Liver (tissue), 9 donors: ENCODE results near the gene BMAL1. TPM values are rescaled to one million over a fixed set of nuclear protein-coding genes. Genes with fewer than 3 reads are reported as not detected.

ENCODE experiments used
- DNase-seq: peaks from one replicate; pipeline ENCODE4 v3.0.0-alpha.2; 2017; ENCODE audit warnings: low spot score
- H3K27ac ChIP-seq, 2 donors: one replicate each; pipeline ENCODE4 v1.7.0; 2013; ENCODE audit warnings: inconsistent platforms in 2 of 2, low read length in 2 of 2, control low read depth in 1 of 2, low read depth in 1 of 2, mild to moderate bottlenecking in 1 of 2
- H3K27me3 ChIP-seq, 4 donors: one replicate each; pipeline versions ENCODE4 v1.6.1 to v1.7.0; 2013; ENCODE audit warnings: low read length in 3 of 4, inconsistent platforms in 1 of 4, mild to moderate bottlenecking in 1 of 4, moderate library complexity in 1 of 4; ENCODE audit not compliant: control insufficient read depth in 4 of 4, insufficient read depth in 4 of 4
- H3K36me3 ChIP-seq, 4 donors: one replicate each; pipeline versions ENCODE4 v1.6.1 to v1.7.0; 2013; ENCODE audit warnings: low read length in 3 of 4, mild to moderate bottlenecking in 3 of 4, low read depth in 1 of 4, moderate library complexity in 1 of 4; ENCODE audit not compliant: control insufficient read depth in 4 of 4, insufficient read depth in 3 of 4
- H3K4me1 ChIP-seq, 4 donors: one replicate each; pipeline versions ENCODE4 v1.6.1 to v1.7.0; 2013; ENCODE audit warnings: low read length in 3 of 4, mild to moderate bottlenecking in 3 of 4, moderate library complexity in 1 of 4; ENCODE audit not compliant: control insufficient read depth in 4 of 4, insufficient read depth in 4 of 4
- H3K4me3 ChIP-seq, 3 donors: one replicate each; pipeline versions ENCODE4 v1.6.1 to v1.7.0; 2013; ENCODE audit warnings: low read length in 3 of 3, control low read depth in 1 of 3, low read depth in 1 of 3, mild to moderate bottlenecking in 1 of 3
- H3K9ac ChIP-seq, 2 donors: one replicate each; pipeline ENCODE4 v1.7.0; 2013; ENCODE audit warnings: low read length in 2 of 2, mild to moderate bottlenecking in 2 of 2, moderate library complexity in 2 of 2, control low read depth in 1 of 2, low read depth in 1 of 2
- H3K9me3 ChIP-seq, 4 donors: one replicate each; pipeline versions ENCODE4 v1.6.1 to v1.7.0; 2013; ENCODE audit warnings: low read length in 3 of 4; ENCODE audit not compliant: control insufficient read depth in 4 of 4
- EGR1 ChIP-seq, 2 donors: IDR thresholded peaks; 2 replicates each; pipeline ENCODE4 v1.6.1; 2016 to 2018; ENCODE audit warnings: antibody characterized with exemption in 2 of 2, low read depth in 2 of 2
- FOXA1 ChIP-seq: IDR thresholded peaks from 2 replicates; pipeline ENCODE4 v1.6.1; 2016; ENCODE audit warnings: antibody characterized with exemption
- FOXA2 ChIP-seq: IDR thresholded peaks from 2 replicates; pipeline ENCODE4 v1.6.1; 2016; ENCODE audit warnings: antibody characterized with exemption
- GABPA ChIP-seq, 2 donors: IDR thresholded peaks in 1 of 2; conservative IDR thresholded peaks in 1 of 2; 2 replicates each; pipeline ENCODE4 v1.6.1; 2016; ENCODE audit warnings: antibody characterized with exemption in 2 of 2, mild to moderate bottlenecking in 1 of 2, moderate library complexity in 1 of 2
- HNF4A ChIP-seq, 2 donors: conservative IDR thresholded peaks; 2 replicates each; pipeline ENCODE4 v1.6.1; 2016; ENCODE audit warnings: antibody characterized with exemption in 2 of 2, mild to moderate bottlenecking in 2 of 2
- HNF4G ChIP-seq: IDR thresholded peaks from 2 replicates; pipeline ENCODE4 v1.6.1; 2016; ENCODE audit warnings: antibody characterized with exemption
- JUND ChIP-seq, 2 donors: IDR thresholded peaks; 2 replicates each; pipeline ENCODE4 v1.6.1; 2016; ENCODE audit warnings: antibody characterized with exemption in 2 of 2
- MAX ChIP-seq: IDR thresholded peaks from 2 replicates; pipeline ENCODE4 v1.6.1; 2016; ENCODE audit warnings: antibody characterized with exemption
- NR2F2 ChIP-seq: IDR thresholded peaks from 2 replicates; pipeline ENCODE4 v1.6.1; 2016; ENCODE audit warnings: antibody characterized with exemption
- RAD21 ChIP-seq, 2 donors: IDR thresholded peaks; 2 replicates each; pipeline ENCODE4 v1.6.1; 2016; ENCODE audit warnings: antibody characterized with exemption in 2 of 2, mild to moderate bottlenecking in 2 of 2
- RXRA ChIP-seq, 2 donors: IDR thresholded peaks; 2 replicates each; pipeline ENCODE4 v1.6.1; 2017 to 2018; ENCODE audit warnings: antibody characterized with exemption in 2 of 2, mild to moderate bottlenecking in 1 of 2
- SP1 ChIP-seq: IDR thresholded peaks from 2 replicates; pipeline ENCODE4 v1.6.1; 2018; ENCODE audit warnings: antibody characterized with exemption, mild to moderate bottlenecking
- TAF1 ChIP-seq: conservative IDR thresholded peaks from 2 replicates; pipeline ENCODE4 v1.6.1; 2016; ENCODE audit warnings: antibody characterized with exemption, mild to moderate bottlenecking
- YY1 ChIP-seq: IDR thresholded peaks from 2 replicates; pipeline ENCODE4 v1.6.1; 2016; ENCODE audit warnings: antibody characterized with exemption, mild to moderate bottlenecking
- ZBTB33 ChIP-seq: IDR thresholded peaks from 2 replicates; pipeline ENCODE4 v1.6.1; 2016; ENCODE audit warnings: antibody characterized with exemption
- WGBS: extraction: QIAGEN DNeasy Blood & Tissue Kit; methylation state at CpG from one replicate; pipeline ENCODE4 v1.1.7; 2013; 5-methylcytosine and 5-hydroxymethylcytosine counted together
- polyA plus RNA-seq, 2 donors: library from polyadenylated mRNA; stranded (reverse) in 1 of 2; unstranded in 1 of 2; fragments of 200-250 nt in 1 of 2; fragments of >200 nt in 1 of 2; fragmentation: Nextera tagmentation in 1 of 2; extraction: Ambion mirVana in 1 of 2; gene quantifications; one replicate each; pipeline versions ENCODE4 v1.2.1 to v1.2.3, GENCODE V29; 2013 to 2015
- total RNA-seq, 2 donors: library from RNA; depleted of rRNA; stranded (reverse); fragments of >200 nt; gene quantifications; one replicate each; pipeline ENCODE4 v1.2.3, GENCODE V29; 2014
- TF ChIP-seq, protein P1 (sequence below): IDR thresholded peaks from 2 replicates; pipeline ENCODE4 v1.6.1; 2016; ENCODE audit warnings: antibody characterized with exemption
- TF ChIP-seq, protein P2 (sequence below): IDR thresholded peaks from 2 replicates; pipeline ENCODE4 v1.6.1; 2016; ENCODE audit warnings: antibody characterized with exemption, mild to moderate bottlenecking
- donor health status: healthy.
- donor health status: healthy.
- donor health status: healthy.
- donor health status: healthy.
- donor health status: healthy.

Gene BMAL1
- total and polyA plus RNA-seq, 4 donors: 4.7 to 39.0 (median 15.0) TPM

GRCh38 chr11:13324141-13324540 is 46.6 kb downstream of the BMAL1 start:
- Histone ChIP-seq H3K27me3 (no peaks in the 10 kb centered on the region), H3K9me3 (no peaks in the 10 kb centered on the region), H3K36me3 (peaks cover 0 to 4% (median 0%) of the 10 kb centered on the region in 4 donors), H3K27ac (no peak overlapping the region), H3K4me1 (peaks cover 1 to 15% (median 12%) of the 10 kb centered on the region in 4 donors), H3K4me3 (no peak overlapping the region), H3K9ac (no peak overlapping the region)
- 96% methylated on average over 8 of the region's 8 CpGs for WGBS
- TF ChIP-seq HNF4G (no peak), GABPA (IDR thresholded peaks at IDR 0.05 in 1 of 2, conservative IDR thresholded peaks at IDR 0.05 in 1 of 2) (no peak)
- DNase-seq: no peak

DNA sequence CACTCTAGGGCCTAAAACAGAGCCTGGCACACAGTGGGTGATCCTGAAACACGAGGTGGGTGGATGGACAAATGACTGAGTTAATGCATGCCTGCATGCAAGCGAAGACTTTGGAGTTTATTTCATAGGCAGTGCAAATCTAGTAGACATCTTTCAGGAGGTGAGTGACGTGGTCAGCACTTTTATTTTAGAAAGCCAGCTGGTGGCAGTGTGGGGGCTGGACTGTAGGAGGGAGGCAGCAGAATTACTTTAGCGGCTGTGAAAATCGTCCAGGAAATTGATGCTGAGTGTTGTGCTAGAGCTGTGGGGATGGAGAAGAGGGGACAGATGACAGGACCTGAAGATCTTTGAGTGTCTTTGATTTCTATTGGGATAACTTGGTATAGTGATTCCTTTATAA is 47.1 kb downstream of the BMAL1 start:
- 81% methylated on average over 5 of the region's 5 CpGs for WGBS
- Histone ChIP-seq H3K4me1 (peaks cover 2 to 16% (median 9%) of the 10 kb centered on the region in 4 donors), H3K27me3 (no peaks in the 10 kb centered on the region), H3K9ac (no peak overlapping the region), H3K27ac (no peak overlapping the region), H3K4me3 (no peak overlapping the region), H3K9me3 (no peaks in the 10 kb centered on the region), H3K36me3 (peaks cover 0 to 4% (median 0%) of the 10 kb centered on the region in 4 donors)
- no peak for TF ChIP-seq RXRA (IDR thresholded peaks at IDR 0.05)
- no peak for TF ChIP-seq MAX
- TF ChIP-seq YY1: no peak
- no peak for TF ChIP-seq ZBTB33
- TF ChIP-seq HNF4A (conservative IDR thresholded peaks at IDR 0.05): no peak
- no peak for TF ChIP-seq NR2F2
- TF ChIP-seq JUND (IDR thresholded peaks at IDR 0.05): no peak
- TF ChIP-seq SP1: no peak
- TF ChIP-seq, protein P1, sequence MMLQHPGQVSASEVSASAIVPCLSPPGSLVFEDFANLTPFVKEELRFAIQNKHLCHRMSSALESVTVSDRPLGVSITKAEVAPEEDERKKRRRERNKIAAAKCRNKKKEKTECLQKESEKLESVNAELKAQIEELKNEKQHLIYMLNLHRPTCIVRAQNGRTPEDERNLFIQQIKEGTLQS: no peak
- no peak for TF ChIP-seq RAD21 (IDR thresholded peaks at IDR 0.05)
- DNase-seq: no peak

DNA sequence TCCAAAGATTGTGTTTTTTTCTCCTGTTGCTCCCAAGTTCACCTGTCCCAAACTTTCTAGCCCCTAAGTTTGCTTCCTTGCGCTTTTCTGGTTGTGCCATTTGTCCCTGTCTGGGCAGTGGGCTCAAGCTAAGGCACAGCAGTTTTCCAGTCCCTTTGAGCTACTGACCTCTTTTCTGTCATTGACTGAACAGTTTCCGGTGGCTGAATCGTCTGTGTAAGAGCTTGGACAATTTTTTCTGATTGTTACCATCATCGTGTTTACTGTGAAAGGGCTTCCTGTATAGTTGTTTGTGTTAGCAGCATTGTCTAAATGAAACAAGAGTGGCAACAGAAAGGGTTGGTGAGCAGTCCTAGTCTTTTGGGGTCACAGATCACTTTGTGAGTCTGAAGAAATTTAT is 49.8 kb downstream of the BMAL1 start:
- TF ChIP-seq RXRA (IDR thresholded peaks at IDR 0.05) (no peak), FOXA1 (no peak), MAX (no peak), ZBTB33 (no peak), TAF1 (no peak), HNF4A (conservative IDR thresholded peaks at IDR 0.05) (no peak), JUND (IDR thresholded peaks at IDR 0.05) (no peak), FOXA2 (no peak), EGR1 (IDR thresholded peaks at IDR 0.05; ENCODE audit: low read depth in 2 of 2) (no peak)
- TF ChIP-seq, protein P2, sequence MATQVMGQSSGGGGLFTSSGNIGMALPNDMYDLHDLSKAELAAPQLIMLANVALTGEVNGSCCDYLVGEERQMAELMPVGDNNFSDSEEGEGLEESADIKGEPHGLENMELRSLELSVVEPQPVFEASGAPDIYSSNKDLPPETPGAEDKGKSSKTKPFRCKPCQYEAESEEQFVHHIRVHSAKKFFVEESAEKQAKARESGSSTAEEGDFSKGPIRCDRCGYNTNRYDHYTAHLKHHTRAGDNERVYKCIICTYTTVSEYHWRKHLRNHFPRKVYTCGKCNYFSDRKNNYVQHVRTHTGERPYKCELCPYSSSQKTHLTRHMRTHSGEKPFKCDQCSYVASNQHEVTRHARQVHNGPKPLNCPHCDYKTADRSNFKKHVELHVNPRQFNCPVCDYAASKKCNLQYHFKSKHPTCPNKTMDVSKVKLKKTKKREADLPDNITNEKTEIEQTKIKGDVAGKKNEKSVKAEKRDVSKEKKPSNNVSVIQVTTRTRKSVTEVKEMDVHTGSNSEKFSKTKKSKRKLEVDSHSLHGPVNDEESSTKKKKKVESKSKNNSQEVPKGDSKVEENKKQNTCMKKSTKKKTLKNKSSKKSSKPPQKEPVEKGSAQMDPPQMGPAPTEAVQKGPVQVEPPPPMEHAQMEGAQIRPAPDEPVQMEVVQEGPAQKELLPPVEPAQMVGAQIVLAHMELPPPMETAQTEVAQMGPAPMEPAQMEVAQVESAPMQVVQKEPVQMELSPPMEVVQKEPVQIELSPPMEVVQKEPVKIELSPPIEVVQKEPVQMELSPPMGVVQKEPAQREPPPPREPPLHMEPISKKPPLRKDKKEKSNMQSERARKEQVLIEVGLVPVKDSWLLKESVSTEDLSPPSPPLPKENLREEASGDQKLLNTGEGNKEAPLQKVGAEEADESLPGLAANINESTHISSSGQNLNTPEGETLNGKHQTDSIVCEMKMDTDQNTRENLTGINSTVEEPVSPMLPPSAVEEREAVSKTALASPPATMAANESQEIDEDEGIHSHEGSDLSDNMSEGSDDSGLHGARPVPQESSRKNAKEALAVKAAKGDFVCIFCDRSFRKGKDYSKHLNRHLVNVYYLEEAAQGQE: no peak
- TF ChIP-seq, protein P1: no peak
- H3K9me3 ChIP-seq: no peaks in the 10 kb centered on the region
- WGBS: 76% methylated on average over 4 of the region's 4 CpGs
- H3K36me3 ChIP-seq: no peaks in the 10 kb centered on the region
- peak overlapping the region in 1 of 2 donors; percentile 38 for H3K27ac ChIP-seq
- DNase-seq: no peak
- H3K27me3 ChIP-seq: no peaks in the 10 kb centered on the region
- H3K9ac ChIP-seq: no peak overlapping the region
- no peak overlapping the region for H3K4me3 ChIP-seq
- H3K4me1 ChIP-seq: peaks cover 11 to 37% (median 30%) of the 10 kb centered on the region in 4 donors
